Heart left ventricle (tissue), 16 donors: ENCODE results near the gene UNC80. TPM values are rescaled to one million over a fixed set of nuclear protein-coding genes. Genes with fewer than 3 reads are reported as not detected.

Experiments
- ATAC-seq, 4 donors: fragments of 200-7000 bp; cut with Tn5 transposase; one replicate each; pipeline ENCODE4 v1.9.1; 2020 to 2022; ENCODE audit warnings: moderate library complexity in 4 of 4, mild to moderate bottlenecking in 3 of 4, moderate number of reproducible peaks in 1 of 4
- DNase-seq, 5 donors: peaks; one replicate each; pipeline ENCODE4 v3.0.0-alpha.2; 2020
- H3K27ac ChIP-seq, 12 donors: fragments of 200-600 bp; sonication (generic) in 4 of 12; one replicate each; pipeline versions ENCODE4 v1.5.0 to v1.8.0; 2016 to 2022; ENCODE audit warnings: mild to moderate bottlenecking in 2 of 12
- H3K27me3 ChIP-seq, 9 donors: fragments of 200-600 bp; sonication (generic) in 2 of 9; one replicate each; pipeline versions ENCODE4 v1.5.1 to v1.8.0; 2016 to 2022; ENCODE audit warnings: mild to moderate bottlenecking in 3 of 9
- H3K36me3 ChIP-seq, 9 donors: fragments of 200-600 bp; sonication (generic) in 2 of 9; one replicate each; pipeline versions ENCODE4 v1.5.0 to v1.8.0; 2018 to 2022; ENCODE audit warnings: mild to moderate bottlenecking in 2 of 9
- H3K4me1 ChIP-seq, 12 donors: fragments of 200-600 bp; sonication (generic) in 4 of 12; one replicate each; pipeline versions ENCODE4 v1.5.0 to v1.8.0; 2016 to 2022; ENCODE audit warnings: mild to moderate bottlenecking in 3 of 12
- H3K4me3 ChIP-seq, 12 donors: fragments of 200-600 bp; sonication (generic) in 4 of 12; one replicate each; pipeline versions ENCODE4 v1.5.0 to v1.8.0; 2017 to 2022; ENCODE audit warnings: mild to moderate bottlenecking in 9 of 12, moderate library complexity in 4 of 12
- H3K9me3 ChIP-seq, 12 donors: fragments of 200-600 bp; sonication (generic) in 4 of 12; one replicate each; pipeline versions ENCODE4 v1.5.0 to v1.8.0; 2016 to 2022; ENCODE audit warnings: mild to moderate bottlenecking in 1 of 12
- POLR2A ChIP-seq, 2 donors: fragments of 450-650 bp; IDR thresholded peaks; one replicate each; pipeline ENCODE4 v1.6.1; 2017; ENCODE audit warnings: antibody characterized with exemption in 2 of 2, mild to moderate bottlenecking in 2 of 2, moderate library complexity in 2 of 2
- WGBS, 4 donors: extraction: QIAGEN DNeasy Blood & Tissue Kit in 2 of 4; methylation state at CpG; one replicate each; pipeline versions ENCODE4 v1.1.5 to v1.1.7; 2013 to 2018; 5-methylcytosine and 5-hydroxymethylcytosine counted together
- intact Hi-C, 10 donors: fragments of 100-400 bp; cut with DNase I; formaldehyde crosslinking; loops; one replicate each; pipeline versions ENCODE4 v1.11.1 to v1.14.2; 2022
- polyA plus RNA-seq, 2 donors: library from polyadenylated mRNA; stranded (reverse); fragments of 200-250 nt; gene quantifications; one replicate each; pipeline ENCODE4 v1.2.3, GENCODE V29; 2013
- total RNA-seq, 9 donors: library from RNA; depleted of rRNA in 2 of 9; stranded (reverse); fragments of >200 nt in 2 of 9; fragmentation: NEBNext Ultra II Directional in 3 of 9; extraction: Animal tissue kit (Norgen Biotek cat#: 25700) in 3 of 9; gene quantifications; one replicate each; pipeline versions ENCODE4 v1.1.0 to v1.2.4, GENCODE V29; 2016 to 2023
- TF ChIP-seq, protein P1 (sequence below), 12 donors: fragments of 200-600 bp; sonication (generic) in 4 of 12; IDR thresholded peaks; one replicate each; pipeline versions ENCODE4 v1.5.0 to v1.8.0; 2018 to 2022; ENCODE audit warnings: antibody characterized with exemption in 12 of 12, mild to moderate bottlenecking in 5 of 12
- donor health status: ischemic (EF 13 %, LVEDD 7.1; RV severe dilation, severe dysfunction).
- donor health status: healthy with polysubstance abuse.
- donor health status: DM: no; HTN: yes; CAD: no.
- donor health status: DM: no; HTN: no; CAD: no.
- donor health status: ischemic (EF 25% LVEDD 6.9; RV normal size, moderate dysfunction).
- donor health status: ischemic (EF 25% LVEDD 5.7; RV mildly dilated, moderate dysfunction).
- donor health status: healthy.
- donor health status: DM: yes; HTN: yes; CAD: no.
- donor health status: ischemic (EF 35%, LVEDD 5.7; RV mildly dilated, moderate dysfunction).
- donor health status: nonischemic (EF 11% LVEDD 7.7; RV severe dilation, severe dysfunction).
- donor health status: DM: yes; HTN: yes; CAD: no.
- donor health status: PGD.
- donor health status: ischemic (EF 29% LVEDD 5.4; RV normal size, mild dysfunction).
- donor health status: nonischemic (EF 23%, LVEDD 6.1; RV moderate dilation, normal function).

The UNC80 gene
- total and polyA plus RNA-seq, 11 donors: 0.04 to 1.4 (median 0.36) TPM; not detected in 6

DNA sequence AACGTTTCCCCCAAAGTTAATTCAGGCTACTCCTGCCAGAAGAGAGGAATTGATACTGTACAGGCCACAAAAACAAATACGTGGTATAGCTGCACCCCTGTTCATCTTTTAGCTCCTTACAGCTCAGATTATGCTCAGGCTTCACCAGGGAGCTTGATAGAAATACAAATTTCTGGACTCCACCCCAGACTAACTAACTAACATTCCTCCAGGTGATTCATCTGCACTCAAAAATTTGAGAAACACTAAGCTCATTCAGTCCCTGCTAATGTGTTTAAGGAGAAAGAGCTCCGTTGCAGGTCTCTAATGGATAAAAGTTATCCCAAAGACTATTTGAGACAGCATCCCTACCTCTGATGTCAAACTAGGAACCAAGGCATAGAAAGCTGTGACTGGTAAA lies 36.8 kb upstream of the UNC80 start:
- intact Hi-C loops: no loop called here
- TF ChIP-seq, protein P1, sequence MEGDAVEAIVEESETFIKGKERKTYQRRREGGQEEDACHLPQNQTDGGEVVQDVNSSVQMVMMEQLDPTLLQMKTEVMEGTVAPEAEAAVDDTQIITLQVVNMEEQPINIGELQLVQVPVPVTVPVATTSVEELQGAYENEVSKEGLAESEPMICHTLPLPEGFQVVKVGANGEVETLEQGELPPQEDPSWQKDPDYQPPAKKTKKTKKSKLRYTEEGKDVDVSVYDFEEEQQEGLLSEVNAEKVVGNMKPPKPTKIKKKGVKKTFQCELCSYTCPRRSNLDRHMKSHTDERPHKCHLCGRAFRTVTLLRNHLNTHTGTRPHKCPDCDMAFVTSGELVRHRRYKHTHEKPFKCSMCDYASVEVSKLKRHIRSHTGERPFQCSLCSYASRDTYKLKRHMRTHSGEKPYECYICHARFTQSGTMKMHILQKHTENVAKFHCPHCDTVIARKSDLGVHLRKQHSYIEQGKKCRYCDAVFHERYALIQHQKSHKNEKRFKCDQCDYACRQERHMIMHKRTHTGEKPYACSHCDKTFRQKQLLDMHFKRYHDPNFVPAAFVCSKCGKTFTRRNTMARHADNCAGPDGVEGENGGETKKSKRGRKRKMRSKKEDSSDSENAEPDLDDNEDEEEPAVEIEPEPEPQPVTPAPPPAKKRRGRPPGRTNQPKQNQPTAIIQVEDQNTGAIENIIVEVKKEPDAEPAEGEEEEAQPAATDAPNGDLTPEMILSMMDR (IDR thresholded peaks at IDR 0.05): no peak
- TF ChIP-seq POLR2A (IDR thresholded peaks at IDR 0.05): no peak
- no peaks in the 10 kb centered on the region for H3K4me1 ChIP-seq
- H3K27me3 ChIP-seq: no peaks in the 10 kb centered on the region
- peaks cover 0 to 19% (median 0%) of the 10 kb centered on the region in 9 donors for H3K36me3 ChIP-seq
- no peak for ATAC-seq
- no peak for DNase-seq
- H3K27ac ChIP-seq: no peak overlapping the region
- no peaks in the 10 kb centered on the region for H3K9me3 ChIP-seq
- 70 to 82% (median 73%) methylated on average over 3 of the region's 3 CpGs for WGBS, 4 donors
- no peak overlapping the region for H3K4me3 ChIP-seq

- ATAC-seq (no peak), DNase-seq (no peak)
- Histone ChIP-seq H3K36me3 (no peaks in the 10 kb centered on the region), H3K9me3 (peaks cover 0 to 3% (median 0%) of the 10 kb centered on the region in 12 donors), H3K27me3 (no peaks in the 10 kb centered on the region), H3K4me3 (no peak overlapping the region), H3K4me1 (no peaks in the 10 kb centered on the region), H3K27ac (no peak overlapping the region)
- TF ChIP-seq POLR2A (IDR thresholded peaks at IDR 0.05): no peak
- intact Hi-C loops: no loop called here
- 45 to 65% (median 50%) methylated on average over 1 of the region's 1 CpG for WGBS, 4 donors
These were observed 29.7 kb upstream of the UNC80 start for GRCh38 chr2:209741953-209742352.

DNA sequence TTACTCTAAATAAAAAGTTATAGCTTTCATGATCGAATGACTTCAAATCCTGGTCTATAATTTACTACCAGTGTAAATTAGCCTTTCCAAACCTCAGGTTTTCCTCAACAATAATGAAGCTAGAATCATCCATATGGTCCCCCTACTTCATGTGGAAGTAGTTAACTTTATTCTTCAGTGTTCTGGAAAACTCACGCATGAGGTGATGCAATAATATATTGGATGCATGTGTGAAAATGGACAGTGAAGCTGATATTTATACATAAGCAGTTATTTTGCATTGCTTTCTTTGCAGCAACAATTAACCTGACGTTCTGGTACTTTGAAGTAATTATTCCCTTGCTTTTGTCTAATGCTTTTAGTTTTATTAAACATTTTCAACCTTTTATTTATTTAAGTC lies 18.6 kb upstream of the UNC80 start:
- TF ChIP-seq, protein P1 (IDR thresholded peaks at IDR 0.05): no peak
- TF ChIP-seq POLR2A (IDR thresholded peaks at IDR 0.05): no peak
- Histone ChIP-seq H3K27ac (no peak overlapping the region), H3K4me1 (no peaks in the 10 kb centered on the region), H3K9me3 (no peaks in the 10 kb centered on the region), H3K4me3 (no peak overlapping the region), H3K27me3 (peaks cover 0 to 11% (median 0%) of the 10 kb centered on the region in 9 donors), H3K36me3 (no peaks in the 10 kb centered on the region)
- intact Hi-C loops: no loop called here
- WGBS, 4 donors: 36 to 49% (median 42%) methylated on average over 3 of the region's 3 CpGs
- ATAC-seq (no peak), DNase-seq (no peak)

- Histone ChIP-seq H3K9me3 (peaks cover 0 to 8% (median 0%) of the 10 kb centered on the region in 12 donors), H3K36me3 (no peaks in the 10 kb centered on the region), H3K4me3 (no peak overlapping the region), H3K4me1 (no peaks in the 10 kb centered on the region), H3K27me3 (peaks cover 0 to 11% (median 0%) of the 10 kb centered on the region in 9 donors), H3K27ac (no peak overlapping the region)
- no peak for ATAC-seq
- no peak for TF ChIP-seq POLR2A (IDR thresholded peaks at IDR 0.05)
- TF ChIP-seq, protein P1 (IDR thresholded peaks at IDR 0.05): no peak
- intact Hi-C loops: no loop called here
- DNase-seq: no peak
These were observed 14.5 kb upstream of the UNC80 start for GRCh38 chr2:209757163-209757562.

GRCh38 chr2:209761566-209761965 lies 10.1 kb upstream of the UNC80 start:
- intact Hi-C loops: no loop called here
- DNase-seq (no peak), ATAC-seq (no peak)
- no peak overlapping the region for H3K27ac ChIP-seq
- H3K27me3 ChIP-seq: peaks cover 0 to 5% (median 0%) of the 10 kb centered on the region in 9 donors
- H3K36me3 ChIP-seq: no peaks in the 10 kb centered on the region
- 46 to 54% (median 51%) methylated on average over 2 of the region's 2 CpGs for WGBS, 4 donors
- peaks cover 0 to 8% (median 0%) of the 10 kb centered on the region in 12 donors for H3K9me3 ChIP-seq
- no peaks in the 10 kb centered on the region for H3K4me1 ChIP-seq
- no peak overlapping the region for H3K4me3 ChIP-seq
- TF ChIP-seq, protein P1 (IDR thresholded peaks at IDR 0.05): no peak
- no peak for TF ChIP-seq POLR2A (IDR thresholded peaks at IDR 0.05)
